GM06990 (cell line): ENCODE results near the gene CRABP2.

Experiments used
- DNase-seq: peaks from one replicate; pipeline ENCODE4 v3.0.0-alpha.2; 2011; ENCODE audit not compliant: insufficient read length; ENCODE audit errors: extremely low read depth
- H3K27me3 ChIP-seq: replicated peaks from 2 replicates; pipeline ENCODE4 v1.6.0; 2011; ENCODE audit warnings: low read length; ENCODE audit not compliant: control insufficient read depth, insufficient read depth
- H3K36me3 ChIP-seq: 2 replicates; pipeline ENCODE4 v1.5.1; 2011; ENCODE audit warnings: low read length; ENCODE audit not compliant: control insufficient read depth, insufficient read depth
- H3K4me3 ChIP-seq: replicated peaks from 2 replicates; pipeline ENCODE4 v1.5.1; 2011; ENCODE audit warnings: low read depth, mild to moderate bottlenecking, control low read depth, low read length
- CTCF ChIP-seq: IDR thresholded peaks from 2 replicates; pipeline ENCODE4 v1.5.1; 2011; ENCODE audit warnings: low read length, control low read depth, mild to moderate bottlenecking, inconsistent platforms; ENCODE audit not compliant: insufficient read depth, poor library complexity, severe bottlenecking

CRABP2 gene

GRCh38 chr1:156700736-156701531 lies 4.4 kb downstream of the CRABP2 start:
- Histone ChIP-seq H3K36me3 (no peaks in the 10 kb centered on the region), H3K27me3 (no peaks in the 10 kb centered on the region; the same call in 1 of the 2 replicates), H3K4me3 (no peak overlapping the region)
- no peak for TF ChIP-seq CTCF
- DNase-seq = no peak

- no peak for DNase-seq
- TF ChIP-seq CTCF = no peak
Observed at GRCh38 chr1:156698995-156699394, 6.4 kb downstream of the CRABP2 start.

GRCh38 chr1:156697481-156697880 lies 7.9 kb downstream of the CRABP2 start:
- no peak for DNase-seq
- TF ChIP-seq CTCF = no peak
- no peaks in the 10 kb centered on the region for H3K36me3 ChIP-seq
- H3K4me3 ChIP-seq = no peak overlapping the region
- peaks cover 1% of the 10 kb centered on the region for H3K27me3 ChIP-seq

More at GRCh38 chr1:156698995-156699394, 6.4 kb downstream of the CRABP2 start:
- no peaks in the 10 kb centered on the region; the same call in 1 of the 2 replicates for H3K27me3 ChIP-seq
- H3K36me3 ChIP-seq = no peaks in the 10 kb centered on the region
- no peak overlapping the region for H3K4me3 ChIP-seq

GRCh38 chr1:156696755-156697154 lies 8.6 kb downstream of the CRABP2 start:
- no peak overlapping the region for H3K4me3 ChIP-seq
- H3K27me3 ChIP-seq = peaks cover 1% of the 10 kb centered on the region
- H3K36me3 ChIP-seq = no peaks in the 10 kb centered on the region
- DNase-seq = no peak
- no peak for TF ChIP-seq CTCF

GRCh38 chr1:156694690-156694962 lies 10.8 kb downstream of the CRABP2 start:
- no peak for DNase-seq
- Histone ChIP-seq H3K36me3 (no peaks in the 10 kb centered on the region), H3K27me3 (peaks cover 1% of the 10 kb centered on the region), H3K4me3 (no peak overlapping the region)
- no peak for TF ChIP-seq CTCF
